SIG-M5 treated with dmso at 0.1 percent for 504 hours (cell line): ENCODE measurements around the gene BCL2A1.
A peak's percentile ranks its signal among the peaks of the same experiment; 100 is the strongest.
"Not testable (repeated sequence)": the region's sequence is repeated elsewhere in the genome, so short reads cannot be mapped to it uniquely, and the experiment has no call there.

Experiments
- DNase-seq: peaks from one replicate; lab custom pipeline; 2025; ENCODE audit not compliant: unreplicated experiment; lab: John Stamatoyannopoulos, UW

The BCL2A1 gene

DNA sequence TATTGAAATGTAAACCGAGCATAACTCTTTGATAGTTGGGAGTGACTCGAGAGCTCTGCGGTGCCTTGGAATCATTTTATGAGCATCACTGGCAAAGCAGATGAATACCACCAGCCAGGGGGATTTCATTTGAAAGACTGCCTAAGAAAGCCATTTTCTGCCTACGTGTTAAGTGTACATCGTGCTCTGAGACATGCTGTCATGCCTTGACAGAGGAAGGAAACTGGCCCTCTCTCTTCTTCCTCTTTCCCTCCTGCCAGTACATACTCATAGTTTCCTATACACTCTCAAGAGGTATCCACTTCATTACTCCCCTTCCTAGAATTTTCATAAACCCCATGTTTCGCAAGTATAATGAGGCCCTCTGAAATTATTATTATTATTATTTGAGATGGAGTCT lies 8.8 kb downstream of the BCL2A1 start:
- DNase-seq: peak; percentile 48

DNA sequence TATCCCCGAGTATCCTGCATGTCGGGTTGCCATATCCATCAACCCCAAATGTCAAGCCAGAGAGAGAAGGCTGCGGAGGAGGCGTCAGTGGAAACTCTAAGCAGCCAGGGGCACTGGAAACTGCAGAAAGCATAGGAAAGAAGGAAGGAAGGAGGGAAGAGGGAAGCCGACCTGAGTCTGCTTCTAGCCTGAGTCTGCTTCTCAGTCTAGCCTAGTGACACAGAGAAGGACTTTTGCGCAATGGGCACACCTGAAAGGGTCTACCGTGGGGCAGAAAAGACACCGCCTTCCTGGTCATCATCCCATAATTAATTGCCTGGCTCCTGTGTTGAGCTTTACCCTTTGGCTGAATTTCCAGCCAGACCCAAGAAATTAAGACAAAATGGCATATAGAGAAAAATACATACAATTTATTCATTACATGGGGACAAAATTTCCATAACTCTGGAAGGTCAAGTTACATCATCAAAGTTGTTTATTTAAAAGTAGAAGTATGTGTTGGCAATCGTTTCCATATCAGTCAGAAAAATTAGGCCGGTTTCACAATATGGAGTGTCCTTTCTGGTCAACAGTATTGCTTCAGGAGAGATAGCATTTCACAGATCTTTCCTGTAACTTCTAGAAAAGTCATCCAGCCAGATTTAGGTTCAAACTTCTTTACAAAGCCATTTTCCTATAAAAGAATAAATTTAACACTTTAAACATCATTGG lies 10.3 kb downstream of the BCL2A1 start:
- no peak for DNase-seq

DNA sequence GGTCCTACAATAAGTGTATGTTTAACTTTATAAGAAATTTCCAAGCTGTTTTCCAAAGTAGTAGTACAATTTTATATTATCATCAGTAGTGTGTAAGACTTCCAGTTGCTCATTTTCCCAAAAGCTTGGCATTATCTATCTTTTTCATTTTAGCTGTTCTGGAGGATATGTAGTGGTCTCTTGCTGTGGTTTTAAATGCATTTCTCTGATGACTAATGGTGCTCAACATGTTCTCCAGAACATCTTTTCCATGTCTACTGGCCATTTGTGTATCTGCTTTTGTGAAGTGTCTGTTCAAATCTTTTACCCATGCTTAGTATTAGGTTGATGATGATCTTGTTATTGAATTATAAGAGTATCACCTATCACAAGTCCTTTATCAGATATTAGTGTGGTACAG lies 13.3 kb downstream of the BCL2A1 start:
- no peak for DNase-seq

DNA sequence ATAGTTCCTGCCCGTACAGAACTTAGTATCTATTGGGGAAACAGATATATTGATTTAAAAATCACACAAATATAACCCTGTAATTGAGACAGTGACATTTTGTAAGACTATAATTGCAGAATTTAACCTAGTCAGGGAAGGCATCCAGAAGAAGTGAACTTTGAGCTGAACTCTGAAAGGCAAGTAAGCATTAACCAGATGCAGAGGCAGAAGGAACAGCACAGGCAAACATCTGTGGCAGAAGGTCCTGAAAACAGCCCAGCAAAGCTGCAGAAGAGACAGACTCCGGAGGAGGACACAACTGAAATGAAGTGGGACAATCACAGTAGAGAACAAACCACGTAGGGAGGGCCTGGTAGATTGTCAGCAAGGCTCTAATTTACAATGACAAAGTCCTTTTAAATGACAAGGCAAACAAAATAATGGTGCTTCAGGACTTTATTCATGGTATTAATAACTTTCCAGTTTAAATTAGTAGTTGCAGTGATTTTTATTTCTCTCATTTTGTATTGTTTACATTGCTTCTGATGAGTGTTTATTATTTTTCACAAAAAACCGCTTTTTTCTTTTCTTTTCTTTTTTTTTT lies 14.5 kb downstream of the BCL2A1 start:
- no peak for DNase-seq

DNA sequence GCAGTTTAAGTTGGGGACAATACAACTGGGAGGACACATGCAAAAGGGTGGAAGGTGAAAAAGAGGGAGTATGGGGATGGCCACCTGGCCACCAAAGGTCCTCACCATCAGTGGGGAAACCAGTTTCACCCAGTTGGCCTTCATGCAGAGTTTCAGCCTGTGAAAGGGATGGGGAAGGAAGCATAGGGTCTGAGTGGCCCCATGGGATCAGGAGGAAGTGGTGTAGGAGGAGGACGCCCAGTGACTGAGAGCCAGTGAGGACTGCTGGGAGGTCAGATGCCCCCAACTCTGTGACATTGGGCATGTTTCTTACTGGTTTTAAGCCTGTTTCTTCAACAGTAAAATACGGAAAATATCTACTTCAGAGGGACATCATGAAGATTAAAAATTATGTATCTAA lies 16.3 kb downstream of the BCL2A1 start:
- DNase-seq: peak; percentile 16

DNA sequence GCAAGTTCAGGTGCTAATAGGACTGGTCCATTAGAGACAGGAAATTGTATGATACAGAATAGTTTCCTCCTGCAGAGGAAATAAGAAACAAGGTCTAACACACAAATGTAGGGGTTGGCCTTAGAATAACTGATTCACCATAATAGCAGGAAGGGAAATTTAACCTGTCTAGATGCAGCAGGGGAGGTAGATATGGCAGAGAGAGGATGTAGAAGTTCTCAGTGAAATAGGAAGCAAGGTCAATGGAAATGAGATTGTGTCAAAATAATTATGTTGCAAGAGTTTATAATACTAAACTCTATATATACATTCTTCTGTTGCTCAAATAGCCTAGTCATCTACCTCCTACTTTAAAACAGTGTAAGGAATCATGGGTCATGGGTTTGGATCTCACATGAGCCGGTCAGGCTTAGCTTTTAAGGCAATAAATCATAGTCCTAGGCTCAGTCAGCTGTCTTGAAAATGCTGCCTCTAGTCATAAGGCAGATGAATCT lies 17.0 kb downstream of the BCL2A1 start:
- peak; percentile 67 for DNase-seq

DNA sequence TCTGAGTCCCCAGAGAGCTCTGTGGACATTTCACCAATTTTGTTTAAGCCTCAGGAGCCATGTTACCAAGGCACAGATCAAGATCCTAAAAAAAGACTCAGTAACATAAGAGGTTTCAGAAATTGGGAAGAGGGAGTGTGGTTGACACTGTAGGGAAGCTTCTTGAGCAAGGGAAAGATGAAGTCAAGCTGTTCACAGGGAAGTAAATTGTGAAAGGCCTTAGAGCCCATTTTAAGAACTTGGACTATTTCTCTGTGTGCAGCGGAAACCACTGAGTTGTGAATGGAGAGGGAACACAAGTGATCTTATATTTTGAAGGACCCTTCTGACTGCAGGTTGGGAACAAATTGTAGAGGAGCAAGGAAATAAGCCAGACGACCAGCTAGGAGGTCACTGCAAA lies 18.7 kb downstream of the BCL2A1 start:
- peak; percentile 83 for DNase-seq

DNA sequence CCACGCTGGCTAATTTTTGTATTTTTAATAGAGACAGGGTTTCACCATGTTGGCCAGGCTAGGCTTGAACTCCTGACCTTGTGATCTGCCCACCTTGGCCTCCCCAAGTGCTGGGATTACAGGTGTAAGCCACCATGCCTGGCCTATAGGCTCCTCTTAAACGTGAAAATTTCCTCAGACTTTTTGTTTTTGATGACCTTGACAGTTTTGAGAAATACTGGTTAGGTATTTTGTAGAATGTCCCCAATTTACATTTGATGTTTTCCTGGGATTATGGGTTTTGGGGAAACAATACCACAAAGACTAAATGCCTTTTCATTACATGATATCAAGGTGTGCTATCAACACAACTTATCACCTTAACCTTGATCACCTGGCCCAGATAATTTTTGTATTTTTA lies 20.7 kb downstream of the BCL2A1 start:
- DNase-seq: no peak

DNA sequence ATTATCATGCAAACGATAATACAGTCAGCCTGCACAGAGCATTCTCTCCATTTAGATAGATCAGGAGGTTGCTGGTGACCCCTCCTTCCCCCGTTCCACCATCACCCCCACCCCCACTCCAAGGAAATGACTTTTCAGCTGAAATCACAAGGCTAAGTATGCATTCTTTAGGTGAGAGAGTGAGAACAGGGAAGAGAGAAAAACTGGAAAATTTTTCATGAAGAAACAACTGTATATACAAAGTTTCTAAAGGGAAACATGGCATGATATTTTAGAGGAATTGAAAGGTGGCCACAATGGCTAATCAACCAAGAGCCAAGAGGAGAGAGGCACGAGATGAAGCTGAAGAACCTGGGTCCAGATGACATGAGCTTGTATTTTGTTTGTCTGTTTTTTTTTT lies 22.2 kb downstream of the BCL2A1 start:
- DNase-seq: no peak

DNA sequence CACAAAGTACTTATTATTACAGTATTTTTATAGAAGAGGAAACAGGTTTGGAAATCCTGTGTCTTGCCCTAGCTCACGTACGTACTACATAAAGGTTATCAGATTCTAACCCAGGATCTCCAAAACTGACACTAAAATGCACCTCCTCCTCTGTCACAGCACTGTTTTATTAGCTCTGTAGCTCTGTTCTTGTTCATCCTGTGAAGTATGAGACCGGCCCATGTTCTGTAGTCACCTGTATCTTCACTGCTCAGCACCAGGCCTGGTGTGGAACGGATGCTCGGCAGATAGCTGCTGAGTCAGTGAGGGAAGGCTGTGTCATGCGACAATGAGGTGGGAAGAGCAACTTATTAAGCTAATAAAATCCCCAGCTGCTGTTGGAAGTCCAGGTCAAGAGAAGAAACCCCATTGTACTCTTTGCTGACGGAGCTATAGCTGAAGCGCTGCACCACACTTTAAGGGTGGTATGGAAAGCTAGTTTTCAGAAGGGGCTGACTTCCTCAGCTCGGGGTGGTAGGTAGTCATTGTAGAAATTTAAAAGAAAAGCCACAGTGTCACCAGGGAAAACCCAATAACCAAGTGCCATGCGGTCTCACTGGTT lies 22.8 kb downstream of the BCL2A1 start:
- no peak for DNase-seq

DNA sequence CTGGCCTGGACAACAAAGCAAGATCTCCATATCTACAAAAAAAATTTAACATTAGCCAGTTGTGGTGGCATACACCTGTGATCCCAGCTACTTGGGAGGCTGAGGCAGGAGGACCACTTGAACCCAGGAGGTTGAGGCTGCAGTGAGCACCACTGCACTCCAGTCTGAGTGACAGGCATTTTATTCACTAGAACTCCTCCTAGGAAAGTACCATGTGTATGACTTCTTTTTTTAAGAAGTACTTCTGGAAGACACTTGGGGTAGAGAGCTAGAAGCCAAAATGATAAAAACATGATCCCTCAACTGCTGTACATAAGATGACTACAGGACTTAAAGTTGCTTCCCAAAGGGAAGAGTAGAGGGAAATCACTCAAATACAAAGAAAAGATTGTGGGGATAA lies 24.0 kb downstream of the BCL2A1 start:
- DNase-seq: no peak

DNA sequence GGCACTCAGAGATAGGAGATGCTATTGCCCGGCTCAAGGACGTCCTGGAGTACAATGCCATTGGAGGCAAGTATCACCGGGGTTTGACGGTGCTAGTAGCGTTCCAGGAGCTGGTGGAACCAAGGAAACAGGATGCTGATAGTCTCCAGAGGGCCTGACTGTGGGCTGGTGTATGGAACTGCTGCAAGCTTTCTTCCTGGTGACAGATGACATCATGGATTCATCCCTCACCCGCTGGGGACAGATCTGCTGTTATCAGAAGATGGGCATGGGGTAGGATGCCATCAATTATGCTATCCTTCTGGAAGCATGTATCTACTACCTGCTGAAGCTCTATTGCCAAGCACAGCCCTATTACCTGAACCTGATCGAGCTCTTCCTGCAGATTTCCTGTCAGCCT lies 26.4 kb downstream of the BCL2A1 start:
- DNase-seq: no peak

DNA sequence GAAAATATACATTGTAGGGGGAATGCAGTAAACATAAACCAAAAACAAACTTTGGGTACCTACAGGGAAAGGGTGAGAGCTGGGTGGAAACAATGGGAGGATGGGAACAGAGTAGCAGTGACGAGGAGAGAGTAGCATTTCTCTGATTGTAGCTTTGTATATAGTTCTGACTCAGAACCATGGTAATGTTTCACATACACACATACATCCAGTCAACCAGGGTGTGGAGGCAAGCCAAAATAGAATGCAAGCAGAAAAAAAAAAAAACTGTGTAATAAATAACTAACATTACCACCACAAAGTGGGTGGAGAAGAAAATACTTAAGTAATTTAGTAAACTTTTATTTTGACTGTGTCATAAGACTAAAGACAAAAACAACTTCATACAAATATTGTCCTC lies 27.2 kb downstream of the BCL2A1 start:
- no peak for DNase-seq

DNA sequence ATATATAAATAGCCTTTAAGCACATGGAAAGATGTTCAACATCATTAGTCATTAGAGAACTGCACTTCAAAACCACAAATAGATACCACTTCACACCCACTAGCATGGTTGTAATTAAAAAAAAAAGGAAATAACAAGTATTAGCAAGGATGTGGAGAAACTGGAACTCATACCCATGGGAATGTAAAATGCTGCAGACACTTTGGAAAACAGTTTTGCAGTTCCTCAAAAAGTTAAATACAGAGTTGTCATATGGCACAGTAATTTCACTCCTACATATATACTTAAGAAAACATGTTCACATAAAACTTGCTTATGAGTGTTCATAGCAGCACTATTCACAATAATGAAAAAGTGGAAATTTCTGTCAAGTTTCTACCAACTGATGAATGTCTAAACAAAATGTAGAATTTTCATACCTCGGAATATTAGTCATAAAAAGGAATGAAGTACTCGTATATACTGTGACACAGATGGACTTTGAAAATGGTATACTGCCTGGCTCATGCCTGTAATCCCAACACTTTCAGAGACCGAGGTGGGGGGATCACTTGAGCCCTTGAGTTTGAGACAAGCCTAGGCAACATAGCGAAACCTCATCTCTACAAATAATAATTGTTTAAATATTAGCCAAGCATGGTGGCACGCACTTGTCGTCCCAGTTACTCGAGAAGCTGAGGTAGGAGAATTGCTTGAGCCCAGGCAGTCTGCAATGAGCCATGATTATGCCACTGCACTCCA lies 28.1 kb downstream of the BCL2A1 start:
- DNase-seq: no peak

DNA sequence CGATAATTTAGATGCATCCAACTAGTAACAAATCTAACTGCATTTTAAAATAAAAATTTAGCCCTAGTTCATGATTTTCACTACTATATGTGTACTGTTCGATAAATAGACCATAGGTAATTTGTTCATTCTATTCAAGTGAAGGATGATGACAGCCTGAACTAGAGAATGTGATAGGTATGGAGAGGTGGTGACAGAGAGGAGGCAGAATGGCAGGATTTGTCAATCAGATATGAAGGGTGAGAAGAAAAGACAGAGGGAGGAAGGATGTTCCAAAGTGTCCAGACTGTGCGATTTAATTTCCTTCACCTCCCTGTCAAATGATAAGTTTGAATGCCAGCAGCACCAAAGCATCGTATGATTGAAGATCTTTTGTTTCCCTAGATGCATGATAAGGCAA lies 31.6 kb downstream of the BCL2A1 start:
- DNase-seq: no peak

DNA sequence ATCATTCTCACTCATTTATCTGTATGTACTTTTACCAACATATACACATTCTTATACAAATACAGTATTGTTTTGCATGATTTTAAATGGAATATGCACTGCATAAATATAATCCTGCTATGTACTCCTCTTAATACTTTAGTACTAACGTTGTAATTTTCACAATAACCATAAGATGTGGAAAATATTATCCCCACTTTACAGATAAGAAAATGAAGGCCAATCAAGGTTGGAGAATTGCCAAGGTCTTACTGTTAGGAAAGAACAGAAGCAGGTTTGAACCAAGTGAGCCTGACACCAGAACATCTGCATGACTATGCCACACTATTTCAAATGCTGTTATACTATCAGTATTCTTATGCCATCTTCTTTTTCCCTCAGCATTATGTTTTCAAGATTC lies 32.9 kb downstream of the BCL2A1 start:
- no peak for DNase-seq

DNA sequence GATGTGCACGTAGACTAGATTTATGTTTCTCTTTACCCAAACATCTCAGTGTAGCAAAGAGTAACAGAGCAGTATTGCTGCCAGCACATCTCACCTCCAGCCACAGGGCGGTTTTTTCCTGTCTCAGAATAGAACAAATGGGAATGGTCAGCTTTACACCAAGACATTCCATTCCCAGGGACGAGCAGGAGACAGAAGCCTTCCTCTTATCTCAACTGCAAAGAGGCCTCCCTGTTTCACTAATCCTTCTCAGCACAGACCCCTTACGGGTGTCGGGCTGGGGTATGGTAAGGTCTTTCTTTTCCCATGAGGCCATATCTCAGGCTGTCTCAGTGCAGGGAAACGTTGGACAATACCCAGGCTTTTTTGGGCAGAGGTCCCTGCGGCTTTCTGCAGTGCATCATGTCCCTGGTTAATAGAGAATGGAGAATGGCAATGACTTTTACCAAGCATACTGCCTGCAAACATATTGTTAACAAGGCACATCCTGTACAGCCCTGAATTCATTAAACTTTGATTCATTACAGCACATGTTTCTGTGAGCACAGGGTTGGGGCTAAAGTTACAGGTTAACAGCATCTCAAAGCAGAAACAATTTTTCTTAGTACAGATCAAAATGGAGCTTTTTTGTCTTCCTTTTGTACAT lies 35.3 kb downstream of the BCL2A1 start:
- DNase-seq: not testable (repeated sequence)

DNA sequence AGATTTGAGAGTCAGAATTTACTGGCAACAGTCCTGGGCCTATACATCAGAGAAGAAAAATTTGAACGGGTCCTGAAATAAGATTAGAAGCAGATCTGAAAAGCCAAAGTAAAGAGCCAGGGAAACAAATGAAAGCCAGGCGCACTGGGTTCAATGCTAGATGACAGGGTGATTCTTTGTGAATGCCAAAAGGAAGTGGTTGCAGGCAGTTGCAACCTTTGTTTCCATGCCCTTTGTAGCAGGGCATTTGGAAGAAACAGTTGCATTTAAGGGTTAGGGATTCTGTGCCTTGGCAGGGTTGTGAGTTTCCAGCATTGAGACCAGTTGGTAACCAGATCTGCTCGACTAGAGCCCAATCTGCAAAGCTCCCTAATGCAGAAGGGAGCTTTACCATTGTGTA lies 37.8 kb downstream of the BCL2A1 start:
- no peak for DNase-seq

DNA sequence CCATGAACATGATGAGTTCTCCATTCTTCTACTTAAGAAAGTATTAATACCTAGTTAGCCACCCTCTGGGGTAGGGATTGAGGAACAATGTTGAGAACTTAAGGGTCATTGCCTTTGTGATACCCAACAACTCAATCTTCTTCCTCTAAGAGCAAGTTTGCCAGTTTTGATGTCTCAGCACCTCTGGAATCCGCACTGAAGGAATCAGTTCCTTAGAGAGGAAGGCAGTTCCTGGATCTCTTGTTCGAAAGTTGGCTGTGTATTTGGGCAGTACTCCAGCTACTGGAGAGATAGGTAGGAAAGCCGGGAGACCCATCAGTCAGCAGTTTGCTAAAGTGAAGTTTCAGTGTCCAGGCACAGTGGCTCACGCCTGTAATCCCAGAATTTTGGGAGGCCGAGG lies 38.5 kb downstream of the BCL2A1 start:
- no peak for DNase-seq

DNA sequence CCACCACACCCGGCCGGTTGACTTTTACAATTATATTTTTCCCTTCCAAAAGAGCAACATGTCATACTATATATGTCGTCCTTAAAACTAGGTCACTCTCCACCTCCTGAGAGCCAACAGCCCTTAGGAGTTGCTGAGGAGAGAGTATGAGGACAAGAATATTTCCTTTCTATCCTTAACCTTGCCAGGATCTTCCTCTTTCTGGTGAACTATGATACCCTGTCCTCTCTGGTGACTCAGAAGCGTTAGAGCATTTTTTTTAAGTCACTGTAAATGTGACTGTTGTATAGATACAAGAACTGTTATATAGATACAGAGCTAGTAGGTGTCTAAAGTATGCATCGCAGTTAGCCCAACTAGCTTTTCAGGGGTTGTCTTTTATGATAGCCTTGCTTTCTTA lies 40.5 kb downstream of the BCL2A1 start:
- peak; percentile 15 for DNase-seq

DNA sequence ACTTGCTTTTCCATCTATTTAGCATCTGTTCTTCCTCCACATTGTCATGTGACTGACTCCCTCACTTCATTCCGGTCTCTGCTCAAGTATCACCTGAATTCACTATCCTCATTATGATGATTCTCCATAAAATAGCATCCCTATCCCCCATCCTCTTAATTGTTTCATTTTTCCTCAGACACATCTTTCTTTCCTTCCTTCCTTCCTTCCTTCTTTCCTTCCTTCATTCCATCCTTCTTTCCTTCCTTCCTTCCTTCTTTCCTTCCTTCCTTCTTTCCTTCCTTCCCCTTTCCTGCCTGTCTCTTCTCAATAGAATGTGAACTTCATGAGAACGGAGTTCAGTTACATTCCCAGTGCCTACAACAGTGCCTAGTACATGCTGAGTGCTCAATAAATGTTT lies 41.6 kb downstream of the BCL2A1 start:
- no peak for DNase-seq
